NCI-H2029 (cell line): ENCODE measurements around the gene CCDC8.
"Not testable (repeated sequence)": the region's sequence is repeated elsewhere in the genome, so short reads cannot be mapped to it uniquely, and the experiment has no call there.

Experiments
- DNase-seq: peaks from one replicate; lab custom pipeline; 2025; lab: John Stamatoyannopoulos, UW

CCDC8 gene

DNA sequence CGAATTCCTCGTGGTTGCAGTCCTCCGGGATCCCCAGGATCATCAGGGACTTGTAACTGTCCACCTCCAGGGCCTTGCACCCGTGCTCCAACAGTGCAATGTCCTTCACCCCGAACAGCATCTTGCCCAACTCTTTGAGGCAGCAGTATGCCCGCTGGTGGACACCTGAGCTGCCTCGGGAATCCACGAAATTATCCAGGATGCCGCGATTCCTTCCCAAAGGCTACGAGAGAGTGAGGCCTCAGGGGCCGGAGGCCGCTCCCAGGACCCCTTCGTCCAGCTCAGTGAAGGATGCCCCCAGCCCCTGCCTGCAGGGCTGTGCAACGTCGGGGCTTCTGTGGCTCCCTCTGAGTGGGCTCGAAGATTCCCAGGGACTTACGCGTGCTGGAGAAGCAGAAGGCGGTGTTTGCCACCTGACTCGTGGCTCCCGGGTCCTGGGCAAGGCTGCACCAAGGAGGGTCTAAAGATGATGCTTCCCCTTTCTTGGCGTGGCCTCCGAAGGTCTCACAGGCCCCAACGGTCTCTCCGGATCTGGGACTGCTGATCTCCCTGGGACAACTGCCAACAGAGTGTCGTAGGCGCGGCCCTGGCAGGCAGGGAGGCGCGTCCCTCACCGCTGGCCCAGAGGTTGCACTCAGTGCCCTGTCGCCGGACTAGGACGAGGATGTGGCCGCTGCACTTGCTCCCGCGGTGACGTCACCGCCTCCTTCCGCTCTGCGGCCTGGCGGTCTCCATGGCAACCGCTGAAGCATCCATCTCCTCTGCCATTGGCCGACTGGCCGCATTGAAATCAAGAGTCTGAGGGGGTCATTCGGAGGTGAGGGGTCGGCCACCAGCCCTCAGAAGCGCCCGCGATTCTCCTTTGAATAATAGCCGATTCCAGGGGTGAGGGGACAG, 15.1 kb upstream of the CCDC8 start, which contains the start of gene PNMA8C:
TSS of gene PNMA8C (minus strand) at position 698 of the 897 bp plus-strand sequence. CDS start at position 121, 577 bp downstream.
- peak; percentile 63 for DNase-seq

DNA sequence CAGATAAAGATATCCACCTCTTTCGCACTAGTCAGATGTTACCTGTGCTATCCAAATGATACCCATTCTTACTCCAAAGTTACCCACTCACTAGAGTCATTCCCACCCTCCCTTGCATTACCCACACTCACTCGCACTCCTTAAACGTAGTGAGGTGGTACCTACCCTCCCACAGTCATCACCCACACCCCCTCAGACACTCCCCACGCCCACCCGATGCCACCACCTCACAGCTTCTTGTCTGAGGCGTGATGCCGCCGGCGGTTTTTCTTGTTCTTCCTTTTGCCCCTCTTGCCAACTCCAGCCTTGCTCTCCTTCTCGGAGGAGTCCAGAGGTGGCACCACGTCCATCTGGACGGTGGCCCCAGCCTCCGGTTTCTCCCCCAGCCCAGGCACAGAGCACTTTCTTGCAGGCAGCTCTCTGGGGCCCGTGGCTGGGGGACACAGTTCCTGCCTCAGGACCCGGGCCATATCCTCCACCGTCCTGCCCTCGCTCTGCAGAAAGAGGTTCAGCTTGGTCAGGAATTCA, 14.2 kb upstream of the CCDC8 start:
- DNase-seq, result no peak

DNA sequence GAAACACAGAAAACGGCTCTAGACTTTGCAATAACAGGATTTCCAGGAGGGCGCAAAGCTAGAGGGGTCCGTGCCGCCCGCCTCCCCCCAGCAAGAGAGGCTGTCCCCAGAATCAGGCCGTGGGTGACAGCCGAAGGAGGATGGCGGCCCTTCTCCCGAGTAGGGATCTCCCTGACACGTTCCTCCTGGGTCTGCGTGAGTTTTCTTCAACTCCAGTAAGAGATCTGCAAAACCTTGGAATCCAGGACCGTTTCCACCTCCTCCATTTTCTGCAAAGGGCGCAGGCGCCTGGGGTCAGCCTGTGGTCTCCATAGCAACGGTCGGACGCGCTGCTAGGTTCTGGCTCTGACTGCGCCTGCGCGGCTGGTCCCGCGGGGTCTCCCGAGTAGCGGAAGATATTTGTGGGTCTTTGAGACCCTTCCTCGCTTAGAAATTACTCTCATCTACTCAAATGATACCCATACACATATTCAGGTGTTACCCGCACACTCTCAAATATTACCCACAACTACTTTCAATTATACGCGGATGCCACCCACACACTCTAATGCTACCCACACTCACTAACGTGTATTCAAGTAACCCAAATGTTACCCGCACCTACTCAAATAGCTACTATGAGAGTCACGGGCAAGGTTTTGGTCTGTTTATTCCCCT, 13.3 kb upstream of the CCDC8 start:
- peak; percentile 73 for DNase-seq

DNA sequence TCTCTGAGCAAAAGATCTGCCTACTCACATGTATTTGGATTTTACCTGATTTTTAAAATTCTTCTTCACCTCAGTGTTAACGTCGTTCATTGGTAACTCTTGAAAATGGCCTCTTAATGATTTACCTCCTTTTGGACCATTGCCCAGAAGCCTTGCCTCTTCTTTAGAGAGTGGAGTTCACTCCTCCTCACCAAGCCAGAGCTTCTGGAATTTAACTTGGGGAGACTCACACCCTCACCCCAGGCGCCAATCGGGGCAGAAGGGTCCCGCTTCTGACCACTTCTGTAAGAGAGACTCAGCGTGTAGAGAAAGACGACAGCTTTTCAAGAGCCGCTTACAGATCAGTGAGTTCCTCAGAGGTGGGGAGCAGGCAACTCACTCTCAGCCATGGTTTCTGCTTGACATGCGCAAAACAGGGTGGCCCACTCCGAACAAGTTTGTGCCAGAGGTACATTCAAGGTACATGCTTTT, 12.7 kb upstream of the CCDC8 start:
- no peak for DNase-seq

DNA sequence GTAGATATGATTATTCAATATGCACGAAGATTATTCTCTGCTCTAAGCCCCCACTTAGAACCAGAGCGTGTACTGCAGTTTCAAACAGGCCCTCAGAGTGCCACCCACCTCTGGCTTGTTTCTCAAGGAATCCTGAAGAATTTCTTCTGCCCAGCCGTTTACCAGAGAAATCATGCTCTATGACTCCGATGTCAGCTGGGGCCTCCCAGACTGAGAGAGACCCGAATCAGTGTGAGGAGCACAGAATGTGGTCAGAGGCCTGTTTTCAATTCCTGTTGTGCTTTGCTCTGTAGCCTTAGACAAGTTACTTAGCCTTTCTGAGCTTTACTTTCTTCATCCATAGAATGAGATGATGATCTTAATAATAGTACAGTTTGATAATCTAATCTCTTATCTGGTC, 9.8 kb upstream of the CCDC8 start:
- no peak for DNase-seq

DNA sequence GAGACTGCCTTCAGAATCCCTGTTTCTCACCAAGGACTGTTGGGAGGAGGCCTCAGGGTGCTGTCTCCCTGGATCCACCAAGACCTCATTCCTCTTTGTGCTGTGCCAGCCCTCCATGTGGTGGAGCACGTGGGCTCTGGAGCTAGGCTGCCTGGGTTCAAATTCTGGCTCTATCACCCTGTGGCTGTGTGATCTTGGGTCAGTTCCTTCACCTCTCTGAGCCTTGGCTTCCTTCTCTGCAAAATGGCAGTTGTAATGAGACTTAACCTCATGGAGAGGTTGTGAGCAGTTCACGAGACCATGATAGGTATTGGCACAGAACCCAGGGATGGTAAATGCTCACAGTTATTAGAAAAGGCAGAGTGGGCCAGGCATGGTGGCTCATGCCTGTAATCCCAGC, 9.0 kb upstream of the CCDC8 start:
- no peak for DNase-seq

DNA sequence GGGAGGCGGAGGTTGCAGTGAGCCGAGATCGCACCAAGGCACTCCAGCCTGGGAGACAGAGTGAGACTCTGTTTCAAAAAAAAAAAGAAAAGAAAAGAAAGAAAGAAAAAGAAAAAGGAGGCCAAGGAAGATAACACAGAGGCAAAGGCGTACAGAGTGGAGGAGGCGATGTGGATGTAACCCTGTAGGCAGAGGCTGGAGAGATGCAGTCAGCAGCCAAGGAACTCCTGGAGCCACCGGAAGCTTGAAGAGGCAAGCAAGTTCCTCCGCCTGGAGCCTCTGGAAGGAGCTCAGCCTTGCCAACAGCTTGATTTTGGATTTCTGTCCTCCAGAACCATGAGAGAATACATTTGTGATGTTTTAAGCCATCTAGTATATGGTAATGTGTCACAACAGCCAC, 6.7 kb upstream of the CCDC8 start:
- DNase-seq, result no peak

DNA sequence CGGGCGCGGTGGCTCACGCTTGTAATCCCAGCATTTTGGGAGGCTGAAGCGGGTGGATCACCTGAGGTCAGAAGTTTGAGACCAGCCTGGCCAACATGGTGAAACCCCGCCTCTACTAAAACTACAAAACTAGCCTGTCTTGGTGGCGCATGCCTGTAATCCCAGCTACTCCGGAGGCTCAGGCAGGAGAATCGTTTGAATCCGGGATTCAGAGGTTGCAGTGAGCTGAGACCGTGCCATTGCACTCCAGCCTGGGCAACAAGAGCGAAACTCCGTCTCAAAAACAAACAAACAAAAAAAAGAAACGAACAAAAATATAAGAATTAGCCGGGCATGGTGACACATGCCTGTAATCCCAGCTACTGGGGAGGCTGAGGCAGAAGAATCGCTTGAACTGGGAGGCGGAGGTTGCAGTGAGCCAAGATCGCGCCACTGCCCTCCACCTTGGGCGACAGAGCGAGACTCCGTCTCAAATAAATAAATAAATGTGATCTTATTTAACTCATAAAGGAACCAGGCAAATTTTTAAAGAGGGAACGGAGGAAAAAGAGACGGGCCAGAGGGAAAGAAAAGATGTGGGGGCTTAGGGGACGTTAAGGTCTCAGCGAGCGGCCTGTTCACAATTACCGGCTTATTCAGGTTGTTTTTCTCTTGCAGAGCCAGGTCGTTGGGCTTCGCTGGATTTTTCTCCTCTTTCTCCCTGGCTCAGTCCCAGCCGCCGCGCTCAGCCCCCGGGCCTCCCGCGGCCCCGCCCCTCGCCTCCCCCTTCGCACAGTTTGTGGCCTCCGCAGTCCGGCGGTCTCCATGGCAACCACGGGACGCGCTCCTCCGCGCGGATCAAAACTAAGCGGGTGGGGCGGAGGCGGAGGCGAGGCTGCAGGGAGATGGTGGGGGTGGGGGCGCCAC, 2.7 kb upstream of the CCDC8 start:
- DNase-seq, result peak; percentile 85

DNA sequence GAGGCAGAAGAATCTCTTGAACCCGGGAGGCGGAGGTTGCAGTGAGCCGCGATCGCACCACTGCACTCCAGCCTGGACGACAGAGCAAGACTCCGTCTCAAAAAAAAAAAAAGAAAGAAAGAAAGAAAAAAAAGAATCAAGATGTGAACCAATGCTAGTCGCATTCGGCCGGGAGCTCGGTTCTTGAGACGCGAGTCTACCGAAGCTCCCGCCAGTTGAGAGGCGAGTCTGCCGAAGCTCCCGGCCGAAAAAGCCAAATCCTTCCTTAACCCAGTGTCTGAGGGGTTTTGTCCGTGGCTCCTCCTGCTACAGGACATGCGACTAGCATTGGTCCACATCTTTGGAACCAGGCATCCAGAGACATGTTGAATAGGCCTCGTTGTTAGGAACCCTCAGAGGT, 1.5 kb upstream of the CCDC8 start:
- not testable (repeated sequence) for DNase-seq

DNA sequence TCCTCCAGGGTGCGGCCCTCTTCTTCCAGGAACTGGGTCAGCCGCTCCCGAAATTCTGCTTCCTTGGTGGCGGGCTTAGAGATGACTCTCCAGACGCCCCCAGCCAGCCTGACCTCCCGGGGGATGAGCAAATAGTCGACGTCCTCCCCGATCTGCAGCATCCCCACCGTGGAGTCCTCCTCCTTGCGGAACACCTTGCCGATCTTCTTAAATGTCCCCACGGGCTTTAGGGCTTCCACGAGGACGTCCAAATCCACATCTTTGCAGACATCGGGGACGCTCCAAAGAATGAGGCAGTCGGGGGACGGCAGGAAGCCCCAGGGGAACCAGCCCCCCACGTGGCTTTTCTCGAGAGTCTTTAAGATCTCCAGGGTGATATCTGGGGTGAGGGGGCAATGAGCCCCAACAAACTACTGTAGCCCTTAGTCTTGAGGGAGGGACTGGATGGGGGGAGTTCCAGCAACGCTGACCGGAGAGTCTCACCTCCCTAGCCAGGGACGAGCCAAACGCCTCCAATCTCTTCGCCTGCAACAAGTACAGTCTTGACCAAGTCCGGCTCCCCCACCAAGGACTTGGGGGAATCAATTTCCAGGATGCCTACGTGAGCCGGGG, 608 bp downstream of the CCDC8 start:
- DNase-seq, result no peak

DNA sequence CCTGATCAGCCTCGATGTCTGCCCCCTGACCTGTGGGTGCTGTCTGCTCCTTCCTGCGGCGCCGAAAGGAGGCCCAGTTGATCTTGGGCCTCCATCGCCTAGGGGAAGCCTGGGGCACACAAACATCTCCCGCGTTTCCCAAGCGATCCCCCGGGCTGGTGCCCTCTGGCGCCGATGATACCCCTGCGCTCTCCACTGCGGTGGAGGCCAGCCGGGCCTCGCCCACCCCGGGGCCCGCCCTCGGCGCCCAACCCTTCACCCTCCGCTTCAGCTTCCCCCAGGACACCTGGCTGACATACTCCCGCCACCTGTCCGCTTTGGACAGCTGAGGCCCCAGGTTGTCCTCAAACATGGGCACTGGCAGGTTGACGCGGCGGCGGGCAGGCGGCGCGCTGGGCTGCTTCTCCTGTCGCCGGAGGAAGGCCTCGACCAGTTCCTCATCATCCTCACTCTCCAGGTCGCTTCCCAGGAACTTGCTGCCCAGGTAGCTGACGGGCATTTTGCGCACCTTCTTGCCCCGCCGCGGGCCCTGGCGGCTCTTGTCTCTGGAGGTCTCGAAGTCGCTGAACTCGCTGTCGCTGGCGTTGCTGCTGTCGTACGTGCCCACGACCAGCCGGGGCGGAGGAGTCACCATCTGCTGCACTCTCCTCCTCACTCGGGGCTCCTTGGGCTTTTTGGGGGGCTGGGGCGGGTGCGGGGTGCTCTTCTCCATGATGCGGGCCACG, 1.3 kb downstream of the CCDC8 start:
- DNase-seq, result no peak

DNA sequence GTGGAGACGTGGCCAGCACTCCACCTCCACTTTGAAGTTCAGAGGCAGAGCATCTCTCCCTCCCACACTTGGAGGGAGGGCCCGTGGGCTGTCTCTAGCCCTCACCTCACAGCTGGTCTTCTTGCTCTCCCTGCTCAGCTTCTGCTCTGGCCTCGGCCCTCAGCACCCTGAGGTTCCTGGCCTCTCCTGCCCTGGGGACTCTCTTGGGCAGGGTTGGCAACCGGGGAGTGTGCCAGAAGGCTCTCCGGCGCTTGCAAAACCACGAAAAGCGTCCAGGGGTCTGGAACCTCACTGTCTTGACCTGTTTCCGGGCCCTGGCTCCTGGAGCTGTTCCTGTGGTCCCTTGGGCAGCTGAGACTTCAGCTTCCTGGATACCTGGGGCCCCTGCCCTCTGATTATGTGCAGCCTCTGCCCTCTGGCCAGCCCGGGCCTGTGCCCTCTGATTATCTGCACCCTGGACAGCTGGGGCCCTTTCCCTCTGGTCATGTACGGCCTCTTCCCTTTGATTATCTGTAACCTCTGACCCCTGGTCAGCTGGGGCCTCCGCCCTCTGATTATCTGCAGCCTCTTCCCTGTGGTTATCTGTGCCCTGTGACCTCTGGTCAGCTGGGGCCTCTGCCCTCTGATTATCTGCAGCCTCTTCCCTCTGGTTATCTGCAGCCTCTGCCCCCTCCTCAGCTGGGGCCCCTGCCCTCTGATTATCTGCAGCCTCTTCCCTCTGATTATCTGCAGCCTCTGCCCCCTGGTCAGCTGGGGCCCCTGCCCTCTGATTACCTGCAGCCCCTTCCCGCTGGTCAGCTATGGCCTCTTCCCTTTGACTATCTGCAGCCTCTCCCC, 2.1 kb downstream of the CCDC8 start:
- no peak for DNase-seq

DNA sequence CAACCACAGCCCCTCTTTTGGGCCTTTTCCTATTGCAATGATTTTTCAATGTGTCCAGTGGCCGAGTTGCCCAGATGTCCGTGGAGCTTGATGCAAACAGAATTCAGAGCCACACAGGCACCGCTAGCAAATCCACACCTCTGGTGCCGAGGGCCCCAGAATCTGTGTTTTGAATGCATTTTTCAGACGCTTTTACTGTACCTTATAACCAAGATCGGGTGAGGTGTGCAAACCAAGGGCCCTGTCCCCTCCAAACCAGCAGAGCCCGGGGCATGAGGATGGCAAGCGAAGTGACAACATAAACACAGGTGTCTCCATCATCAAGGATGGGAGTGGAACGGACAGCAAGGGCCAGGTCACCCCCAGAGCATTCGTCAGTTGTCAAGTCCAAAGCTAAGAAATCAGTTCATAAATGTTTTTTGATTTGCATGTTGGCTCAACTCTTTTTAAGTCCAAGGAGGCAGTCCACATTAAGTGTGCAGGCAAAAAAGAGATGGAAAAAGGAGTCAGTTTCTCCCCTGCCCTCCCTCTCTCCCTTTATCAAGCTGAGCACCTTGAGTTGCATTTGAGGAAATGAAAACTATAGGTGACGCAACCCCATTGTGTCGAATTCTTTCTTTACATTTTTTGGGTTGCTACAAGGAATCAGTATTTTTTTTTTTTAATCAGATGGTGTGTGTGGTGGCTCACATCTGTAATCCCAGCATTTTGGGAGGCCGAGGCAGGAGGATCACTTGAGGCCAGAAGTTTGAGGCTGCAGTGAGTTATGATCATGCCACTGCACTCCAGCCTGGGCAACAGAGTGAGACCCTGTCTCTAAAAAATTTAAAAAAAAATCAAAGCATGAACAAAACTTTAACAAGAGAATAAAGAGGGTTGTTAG, 2.9 kb downstream of the CCDC8 start:
- DNase-seq, result no peak

DNA sequence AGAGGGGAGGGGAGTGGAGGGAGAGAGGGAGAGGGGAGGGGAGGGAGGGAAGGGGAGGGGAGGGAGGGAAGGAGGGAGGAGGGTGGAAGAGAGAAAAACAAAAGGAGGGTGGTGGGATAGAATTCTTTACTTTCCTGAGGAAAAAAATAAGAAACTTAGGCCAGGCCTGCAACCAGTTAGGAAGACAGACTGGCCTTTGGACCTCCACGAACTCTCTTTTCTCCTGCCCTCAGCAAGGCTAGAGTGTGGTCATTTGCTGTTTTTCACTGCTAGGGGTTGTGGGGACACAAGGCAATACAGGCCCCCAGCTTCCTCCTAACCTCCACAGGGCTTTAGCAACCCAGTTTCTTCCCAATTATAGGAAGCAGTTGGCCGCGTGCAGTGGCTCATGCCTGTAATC, 4.2 kb downstream of the CCDC8 start:
- no peak for DNase-seq

DNA sequence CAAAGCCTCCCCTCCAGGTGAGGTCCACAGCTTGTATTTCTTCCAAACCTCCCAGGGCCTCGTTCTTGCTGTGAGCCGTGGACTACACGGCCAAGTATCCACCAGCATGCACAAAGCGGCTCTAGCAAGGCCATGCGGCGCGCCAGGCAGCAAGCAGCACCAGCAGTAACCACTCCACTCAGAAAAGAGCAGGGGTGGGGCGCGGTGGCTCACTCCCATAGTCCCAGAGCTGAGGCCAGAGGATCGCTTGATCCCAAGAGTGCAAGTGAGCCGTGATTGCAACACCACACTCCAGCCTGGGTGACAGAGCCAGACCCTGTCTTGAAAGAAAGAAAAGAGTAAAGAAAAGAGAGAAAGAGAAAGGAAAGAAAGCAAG, 4.7 kb downstream of the CCDC8 start:
- no peak for DNase-seq

DNA sequence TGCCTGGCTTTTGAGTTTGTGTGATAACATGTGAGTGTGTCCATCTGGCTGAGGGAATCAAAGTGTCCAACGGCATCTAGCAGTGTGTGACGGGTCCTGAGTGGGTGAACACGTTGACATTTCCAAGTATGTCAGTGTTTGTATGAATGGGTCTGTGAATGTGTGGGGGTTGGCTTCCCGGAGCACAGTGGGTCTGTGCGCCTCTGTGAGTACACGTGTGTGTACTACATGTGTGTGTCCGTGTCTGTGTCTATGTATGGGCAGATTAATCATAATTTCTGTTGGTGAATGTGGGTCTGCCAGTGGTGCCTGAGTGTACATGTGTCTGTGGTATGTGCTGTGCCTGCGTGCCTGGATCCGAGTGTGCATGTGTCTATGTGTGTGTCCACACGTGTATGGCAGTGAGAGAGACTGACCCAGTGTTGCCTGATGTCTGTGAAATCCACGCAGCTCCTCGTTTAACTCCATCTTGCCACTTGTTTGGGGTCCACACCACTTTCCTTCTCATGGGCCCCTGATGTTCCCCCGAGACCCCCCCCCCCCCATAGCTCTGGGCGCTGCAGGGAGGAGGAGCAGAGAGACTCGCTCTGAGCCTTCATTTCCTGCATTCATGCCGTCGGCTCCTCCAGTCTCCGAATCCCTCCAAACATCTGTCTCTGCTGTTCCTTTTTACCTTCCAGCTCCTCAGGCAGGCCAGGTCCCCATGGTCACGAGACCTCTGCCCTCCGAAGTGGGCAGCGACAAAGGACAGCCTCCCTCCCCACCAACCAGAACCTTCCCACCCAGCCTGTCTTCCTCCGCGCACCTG, 5.3 kb downstream of the CCDC8 start:
- no peak for DNase-seq

DNA sequence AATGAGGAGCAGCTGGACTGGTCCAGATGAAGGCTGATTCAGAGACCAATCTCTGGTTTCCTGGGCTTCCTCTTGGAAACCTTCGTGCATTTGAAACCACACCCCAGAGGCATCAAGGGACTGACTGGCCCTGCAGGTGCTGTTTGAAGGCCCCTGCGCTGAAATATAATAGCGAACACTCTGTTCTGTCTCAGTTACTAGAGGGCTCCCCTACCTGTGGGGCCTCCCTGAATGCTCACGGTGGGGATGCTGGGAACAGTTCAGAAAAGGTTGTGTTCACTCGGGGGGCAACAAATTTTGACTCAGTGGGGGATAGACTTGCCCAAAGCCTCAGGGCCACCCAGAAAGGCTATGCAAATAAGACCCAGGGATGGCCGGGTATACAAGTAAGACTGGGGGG, 6.4 kb downstream of the CCDC8 start:
- DNase-seq, result peak; percentile 47
